Transverse colon (tissue), 4 donors: Measurements from ENCODE around the gene ERH. TPM values are rescaled to one million over a fixed set of nuclear protein-coding genes. Genes with fewer than 3 reads are reported as not detected.

Experiments
- DNase-seq: peaks from one replicate; pipeline ENCODE4 v3.0.0-alpha.2; 2019
- H3K27ac ChIP-seq, 4 donors: fragments of 200-600 bp; sonication (generic); 2 replicates each; pipeline ENCODE4 v1.5.1; 2016 to 2018; ENCODE audit warnings: inconsistent platforms in 4 of 4
- H3K27me3 ChIP-seq: fragments of 200-600 bp; sonication (generic); 2 replicates; pipeline ENCODE4 v1.5.1; 2017; ENCODE audit warnings: inconsistent platforms
- H3K36me3 ChIP-seq, 4 donors: fragments of 200-600 bp; sonication (generic); 2 replicates each; pipeline ENCODE4 v1.5.1; 2017 to 2019; ENCODE audit warnings: inconsistent platforms in 4 of 4
- H3K4me1 ChIP-seq, 4 donors: fragments of 200-600 bp; sonication (generic); 2 replicates each; pipeline ENCODE4 v1.5.1; 2017 to 2020; ENCODE audit warnings: inconsistent platforms in 4 of 4
- H3K4me3 ChIP-seq, 4 donors: fragments of 200-600 bp; sonication (generic); 1 replicate in 1 of 4; 2 replicates in 3 of 4; pipeline versions ENCODE4 v1.5.1 to v1.6.1; 2017 to 2019; ENCODE audit warnings: inconsistent platforms in 4 of 4
- H3K9me3 ChIP-seq, 2 donors: fragments of 200-600 bp; sonication (generic); 2 replicates each; pipeline ENCODE4 v1.5.1; 2017 to 2019; ENCODE audit warnings: inconsistent platforms in 2 of 2
- CTCF ChIP-seq, 5 experiments: fragments of 200-600 bp in 3 of 5; fragments of 450-650 bp in 2 of 5; sonication (generic) in 3 of 5; IDR thresholded peaks; 1 replicate in 2 of 5; 2 replicates in 3 of 5; pipeline ENCODE4 v1.5.1; 2016 to 2017; ENCODE audit warnings: antibody characterized with exemption in 5 of 5, inconsistent platforms in 3 of 5, mild to moderate bottlenecking in 2 of 5, moderate library complexity in 1 of 5
- EP300 ChIP-seq: sonication (generic); formaldehyde crosslinking; IDR thresholded peaks from one replicate; pipeline ENCODE4 v1.6.1; 2017; ENCODE audit warnings: antibody characterized with exemption, low read depth
- POLR2A ChIP-seq: fragments of 450-650 bp; IDR thresholded peaks from one replicate; pipeline ENCODE4 v1.6.1; 2016; ENCODE audit warnings: antibody characterized with exemption, mild to moderate bottlenecking, moderate library complexity
- POLR2AphosphoS5 ChIP-seq, 3 donors: sonication (generic); formaldehyde crosslinking; IDR thresholded peaks; one replicate each; pipeline ENCODE4 v1.6.1; 2016; ENCODE audit warnings: antibody characterized with exemption in 3 of 3
- WGBS, 2 donors: methylation state at CpG; one replicate each; pipeline ENCODE4 v1.1.5; 2018; ENCODE audit warnings: low coverage in 1 of 2; 5-methylcytosine and 5-hydroxymethylcytosine counted together
- in situ Hi-C, 4 donors: fragments of 200-750 bp; cut with MboI; loops; one replicate each; pipeline versions ENCODE4 v1.15.0 to v1.15.1; 2017; ENCODE audit warnings: low sequenced_read_pairs in 3 of 4, low pct_ligation_motif_present in 1 of 4, low pct_unique_long_range_greater_than_20kb in 1 of 4
- intact Hi-C: fragments of 100-400 bp; cut with DNase I; formaldehyde crosslinking; loops from one replicate; pipeline ENCODE4 v1.15.1; 2023; ENCODE audit warnings: low total_unique reads
- total RNA-seq, 4 donors: library from RNA; depleted of rRNA; stranded (reverse); fragments of >200 nt; gene quantifications; one replicate each; pipeline ENCODE4 v1.1.0, GENCODE V29; 2016

ERH gene
- total RNA-seq, 4 donors from 2014 or later, result 11.6 to 52.7 (median 30.4) TPM

GRCh38 chr14:69333791-69334337 lies 64.2 kb downstream of the ERH start:
- TF ChIP-seq POLR2A, result no peak
- no peak for TF ChIP-seq CTCF (IDR thresholded peaks at IDR 0.05)
- TF ChIP-seq POLR2AphosphoS5 (IDR thresholded peaks at IDR 0.05), result no peak
- TF ChIP-seq EP300, result no peak

DNA sequence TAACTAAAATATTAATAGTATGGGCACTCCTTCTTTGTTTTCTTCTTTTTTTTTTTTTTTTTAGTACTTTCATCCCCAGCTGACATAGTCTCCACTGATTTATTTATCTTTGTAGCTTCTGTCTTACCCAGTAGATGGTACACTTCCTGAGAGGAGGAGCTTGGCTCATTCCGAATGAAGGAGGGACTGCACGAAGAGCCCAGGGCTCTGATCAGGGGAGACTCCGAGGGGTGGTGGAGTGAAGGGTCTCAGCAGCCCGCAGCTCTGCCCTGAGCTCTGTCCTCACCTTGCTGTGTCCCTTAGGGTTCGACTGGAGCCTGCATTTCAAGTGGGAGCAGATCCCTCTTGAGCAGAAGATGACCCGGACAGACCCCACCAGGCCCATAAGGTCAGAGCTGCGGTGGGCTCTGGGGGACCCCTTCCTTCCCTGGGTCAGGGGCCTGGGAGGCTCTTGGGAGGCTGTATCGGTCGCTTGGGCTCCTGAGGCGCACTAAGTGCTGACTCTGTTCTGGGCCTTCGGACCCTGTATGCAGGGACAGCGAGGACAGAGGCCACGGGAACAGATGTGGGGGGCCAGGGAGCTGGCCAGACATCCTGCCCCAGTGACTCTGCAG lies 65.2 kb downstream of the ERH start:
- 82% methylated on average over 13 of the region's 13 CpGs; no CpG with 5 or more reads in 1 of the 2 donors for WGBS, 2 donors
- TF ChIP-seq POLR2AphosphoS5 (IDR thresholded peaks at IDR 0.05) (no peak), POLR2A (no peak), CTCF (IDR thresholded peaks at IDR 0.05) (no peak), EP300 (no peak)
- no peaks in the 10 kb centered on the region for H3K36me3 ChIP-seq
- H3K27me3 ChIP-seq, result no peaks in the 10 kb centered on the region
- intact Hi-C loops (no loop called here), in situ Hi-C loops (no loop called here)
- H3K9me3 ChIP-seq, result no peaks in the 10 kb centered on the region
- no peak for DNase-seq
- H3K4me1 ChIP-seq, result no peaks in the 10 kb centered on the region
- no peak overlapping the region for H3K27ac ChIP-seq
- no peak overlapping the region for H3K4me3 ChIP-seq

More at GRCh38 chr14:69333791-69334337, 64.2 kb downstream of the ERH start:
- 63% methylated on average over 4 of the region's 4 CpGs; no CpG with 5 or more reads in 1 of the 2 donors for WGBS, 2 donors
- Histone ChIP-seq H3K4me1 (no peaks in the 10 kb centered on the region), H3K9me3 (no peaks in the 10 kb centered on the region), H3K4me3 (no peak overlapping the region), H3K27me3 (no peaks in the 10 kb centered on the region), H3K36me3 (no peaks in the 10 kb centered on the region), H3K27ac (no peak overlapping the region)
- intact Hi-C loops (no loop called here), in situ Hi-C loops (no loop called here)
- no peak for DNase-seq

GRCh38 chr14:69331206-69331605 lies 66.9 kb downstream of the ERH start:
- H3K36me3 ChIP-seq, result no peaks in the 10 kb centered on the region
- DNase-seq, result no peak
- TF ChIP-seq EP300 (no peak), POLR2A (no peak), POLR2AphosphoS5 (IDR thresholded peaks at IDR 0.05) (no peak), CTCF (IDR thresholded peaks at IDR 0.05) (no peak)
- in situ Hi-C loops (no loop called here), intact Hi-C loops (no loop called here)
- H3K27me3 ChIP-seq, result no peaks in the 10 kb centered on the region
- H3K9me3 ChIP-seq, result no peaks in the 10 kb centered on the region
- H3K27ac ChIP-seq, result no peak overlapping the region
- H3K4me3 ChIP-seq, result no peak overlapping the region
- 77% methylated on average over 4 of the region's 4 CpGs; no CpG with 5 or more reads in 1 of the 2 donors for WGBS, 2 donors
- H3K4me1 ChIP-seq, result no peaks in the 10 kb centered on the region

Other genes with a start within 250 kb of the ERH start
- gene DCAF5, start 245.2 kb downstream of the ERH start, total RNA-seq, result 10 to 100 TPM; 25.1 to 70.3 (median 42.7) TPM
- gene EXD2, start 206.8 kb downstream of the ERH start, total RNA-seq, result 10 to 100 TPM; 16.5 to 33.8 (median 22.8) TPM
- 10 to 100 TPM in 1 of 4 donors, 1 to 10 TPM in 3; 2.5 to 11.3 (median 2.8) TPM for gene GALNT16, start 138.1 kb downstream of the ERH start, total RNA-seq
- gene SLC39A9, start 393 bp upstream of the ERH start, total RNA-seq, result 100 to 1,000 TPM in 1 of 4 donors, 10 to 100 TPM in 3; 24.5 to 103 (median 72.2) TPM
- gene PLEKHD1, start 86.4 kb upstream of the ERH start, total RNA-seq, result under 1 TPM in 2 of 4 donors, not detected in 2; 0.14 to 0.16 TPM
- not detected for gene CCDC177, start 176.6 kb upstream of the ERH start, total RNA-seq
- 100 to 1,000 TPM in 2 of 4 donors, 10 to 100 TPM in 2; 29.1 to 159 (median 95.0) TPM for gene SUSD6, start 213.3 kb upstream of the ERH start, total RNA-seq